MM.1S (cell line): ENCODE data around the gene ARPC2.

ENCODE experiments used
- DNase-seq: peaks from one replicate; pipeline ENCODE4 v3.0.0-alpha.2; 2015
- H2AFZ ChIP-seq: fragments of 300-600 bp; sonication (generic); 2 replicates; pipeline ENCODE4 v1.6.0; 2016; ENCODE audit warnings: antibody characterized with exemption, low read length
- H3F3A ChIP-seq: fragments of 300-600 bp; sonication (generic); 2 replicates; pipeline ENCODE4 v1.6.1; 2016; ENCODE audit warnings: mild to moderate bottlenecking, antibody characterized with exemption, low read length, moderate library complexity, mixed read lengths; ENCODE audit not compliant: insufficient read depth
- H3K27ac ChIP-seq: fragments of 300-600 bp; sonication (generic); 2 replicates; pipeline ENCODE4 v1.5.1; 2016; ENCODE audit warnings: mild to moderate bottlenecking, low read length
- H3K27me3 ChIP-seq: fragments of 300-600 bp; sonication (generic); replicated peaks from 2 replicates; pipeline ENCODE4 v1.6.0; 2016; ENCODE audit warnings: low read length; ENCODE audit not compliant: insufficient read depth
- H3K36me3 ChIP-seq: fragments of 300-600 bp; sonication (generic); replicated peaks from 2 replicates; pipeline ENCODE4 v1.6.1; 2016; ENCODE audit warnings: mild to moderate bottlenecking, low read length, mixed read lengths; ENCODE audit not compliant: insufficient read depth
- H3K4me1 ChIP-seq: fragments of 300-600 bp; sonication (generic); 2 replicates; pipeline ENCODE4 v1.6.1; 2016; ENCODE audit warnings: low read length, mixed read lengths
- H3K4me2 ChIP-seq: fragments of 300-600 bp; sonication (generic); 2 replicates; pipeline ENCODE4 v1.6.0; 2016; ENCODE audit warnings: low read depth, low read length
- H3K4me3 ChIP-seq: fragments of 300-600 bp; sonication (generic); 2 replicates; pipeline ENCODE4 v1.5.1; 2016; ENCODE audit warnings: low read length, mixed read lengths
- H3K79me2 ChIP-seq: fragments of 300-600 bp; sonication (generic); 2 replicates; pipeline ENCODE4 v1.6.1; 2016; ENCODE audit warnings: mixed run types, low read length, mixed read lengths
- H3K9ac ChIP-seq: fragments of 300-600 bp; sonication (generic); 2 replicates; pipeline ENCODE4 v1.6.1; 2016; ENCODE audit warnings: low read length, mixed read lengths
- H3K9me2 ChIP-seq: fragments of 300-600 bp; sonication (generic); replicated peaks from 2 replicates; pipeline ENCODE4 v1.6.1; 2016; ENCODE audit warnings: mild to moderate bottlenecking, low read length, mixed read lengths; ENCODE audit not compliant: insufficient read depth
- H3K9me3 ChIP-seq: fragments of 300-600 bp; sonication (generic); replicated peaks from 2 replicates; pipeline ENCODE4 v1.6.1; 2016; ENCODE audit warnings: mild to moderate bottlenecking, low read length, mixed read lengths; ENCODE audit not compliant: insufficient read depth
- H4K20me1 ChIP-seq: fragments of 300-600 bp; sonication (generic); 2 replicates; pipeline ENCODE4 v1.6.1; 2016; ENCODE audit warnings: mild to moderate bottlenecking, low read length, moderate library complexity, mixed read lengths; ENCODE audit not compliant: insufficient read depth
- CTCF ChIP-seq: fragments of 300-600 bp; sonication (generic); IDR thresholded peaks from 2 replicates; pipeline ENCODE4 v1.5.1; 2016; ENCODE audit warnings: antibody characterized with exemption, low read length, mixed read lengths
- EZH2 ChIP-seq: fragments of 300-600 bp; sonication (generic); optimal IDR thresholded peaks from 2 replicates; pipeline ENCODE3; 2017; ENCODE audit warnings: low read depth, mild to moderate bottlenecking, antibody characterized with exemption, low read length, mixed read lengths
- EZH2phosphoT487 ChIP-seq: fragments of 300-600 bp; sonication (generic); IDR thresholded peaks from 2 replicates; pipeline ENCODE4 v1.6.1; 2018; ENCODE audit warnings: antibody characterized with exemption, low read length

The ARPC2 gene

GRCh38 chr2:218216336-218216673, 684 bp upstream of the ARPC2 start:
- peak overlapping the region; percentile 92; the same call in 1 of the 2 replicates for H3K9ac ChIP-seq
- H3K36me3 ChIP-seq: peaks cover 5% of the 10 kb centered on the region; the same call in 1 of the 2 replicates
- peaks cover 48% of the 10 kb centered on the region for H3F3A ChIP-seq
- peaks cover 51% of the 10 kb centered on the region for H3K79me2 ChIP-seq
- no peak for DNase-seq
- no peaks in the 10 kb centered on the region for H3K27me3 ChIP-seq
- peak overlapping the region; percentile 85 for H3K4me2 ChIP-seq
- peak overlapping the region; percentile 98 for H2AFZ ChIP-seq
- H3K9me2 ChIP-seq: no peaks in the 10 kb centered on the region
- H3K9me3 ChIP-seq: no peaks in the 10 kb centered on the region
- peaks cover under 1% of the 10 kb centered on the region; the same call in 1 of the 2 replicates for H4K20me1 ChIP-seq
- TF ChIP-seq EZH2: no peak
- no peak for TF ChIP-seq CTCF
- no peak for TF ChIP-seq EZH2phosphoT487
- peak overlapping the region; percentile 60; the same call in 1 of the 2 replicates for H3K27ac ChIP-seq
- H3K4me3 ChIP-seq: peak overlapping the region; percentile 94
- H3K4me1 ChIP-seq: peaks cover 15% of the 10 kb centered on the region

GRCh38 chr2:218217360-218218267, 625 bp downstream of the ARPC2 start:
- Histone ChIP-seq H3K79me2 (peaks cover 64% of the 10 kb centered on the region), H3K27me3 (no peaks in the 10 kb centered on the region), H3K27ac (peak overlapping the region; percentile 85), H3K4me3 (peak overlapping the region; percentile 94), H3K9me3 (no peaks in the 10 kb centered on the region), H3K4me1 (peaks cover 28% of the 10 kb centered on the region), H4K20me1 (peaks cover 4% of the 10 kb centered on the region; the same call in 1 of the 2 replicates), H3K4me2 (peak overlapping the region; percentile 88), H3F3A (peaks cover 58% of the 10 kb centered on the region), H3K36me3 (peaks cover 13% of the 10 kb centered on the region; the same call in 1 of the 2 replicates), H2AFZ (peak overlapping the region; percentile 18; the same call in 1 of the 2 replicates), H3K9ac (peak overlapping the region; percentile 92), H3K9me2 (no peaks in the 10 kb centered on the region)
- TF ChIP-seq EZH2phosphoT487 (no peak), EZH2 (no peak), CTCF (no peak)
- peak; percentile 40 for DNase-seq

- Histone ChIP-seq H2AFZ (no peak overlapping the region), H3K4me3 (peak overlapping the region; percentile 94), H3K27me3 (no peaks in the 10 kb centered on the region), H3F3A (peaks cover 68% of the 10 kb centered on the region), H3K79me2 (peaks cover 73% of the 10 kb centered on the region), H3K9me2 (no peaks in the 10 kb centered on the region), H3K36me3 (peaks cover 14% of the 10 kb centered on the region; the same call in 1 of the 2 replicates), H3K27ac (peak overlapping the region; percentile 85), H3K4me2 (peak overlapping the region; percentile 88), H3K9me3 (no peaks in the 10 kb centered on the region), H4K20me1 (peaks cover 8% of the 10 kb centered on the region; the same call in 1 of the 2 replicates), H3K4me1 (peaks cover 37% of the 10 kb centered on the region), H3K9ac (peak overlapping the region; percentile 92)
- no peak for TF ChIP-seq EZH2
- no peak for TF ChIP-seq CTCF
- no peak for TF ChIP-seq EZH2phosphoT487
- peak; percentile 33 for DNase-seq
These were observed 1.5 kb downstream of the ARPC2 start for GRCh38 chr2:218218268-218219185.
